ENCODE results near the gene KCNJ10. TPM values are rescaled to one million over a fixed set of nuclear protein-coding genes. Genes with fewer than 3 reads are reported as not detected.

KCNJ10 gene
- total and polyA plus RNA-seq, 2 of the 13 experiments (the other 11 are each of a cell fraction or from before 2014, with no cell fraction given) = 4.4 to 10.3 TPM

GRCh38 chr1:160101037-160101716 is 31.2 kb upstream of the KCNJ10 start (continued):
- TF ChIP-seq TFE3 (CRISPR knock-in tag; IDR thresholded peaks at IDR 0.05) = peak; percentile 40; the same call in 1 of the 2 replicates
- TF ChIP-seq ZFP91 (CRISPR knock-in tag; IDR thresholded peaks at IDR 0.05; ENCODE audit: borderline replicate concordance) = no peak; the same call in 1 of the 2 replicates
- TF ChIP-seq ELF4 (CRISPR knock-in tag; IDR thresholded peaks at IDR 0.05; ENCODE audit: borderline replicate concordance) = no peak
- no peak for TF ChIP-seq ZNF24 (IDR thresholded peaks at IDR 0.05)
- peak; percentile 61; the same call in 1 of the 2 replicates for TF ChIP-seq MYPOP (CRISPR knock-in tag; IDR thresholded peaks at IDR 0.05)
- no peak for TF ChIP-seq ZBTB39 (CRISPR knock-in tag; IDR thresholded peaks at IDR 0.05)
- no peak for TF ChIP-seq DPF2 (CRISPR knock-in tag; IDR thresholded peaks at IDR 0.05; ENCODE audit: borderline replicate concordance, low read depth)
- TF ChIP-seq ZNF263 (CRISPR knock-in tag; IDR thresholded peaks at IDR 0.05) = peak; percentile 45; the same call in 1 of the 2 replicates
- TF ChIP-seq FOXA1 (IDR thresholded peaks at IDR 0.05) = no peak
- no peak for TF ChIP-seq FOXA1 (CRISPR knock-in tag; IDR thresholded peaks at IDR 0.05)
- no peak for TF ChIP-seq CBFB (CRISPR knock-in tag; IDR thresholded peaks at IDR 0.05)
- no peak for TF ChIP-seq ATF7 (IDR thresholded peaks at IDR 0.05)
- no peak for TF ChIP-seq ATF7 (CRISPR knock-in tag; IDR thresholded peaks at IDR 0.05)
- no peak for TF ChIP-seq PHF5A (CRISPR knock-in tag; IDR thresholded peaks at IDR 0.05; ENCODE audit: low read depth, unreplicated experiment)
- no peak for TF ChIP-seq HNF4G (IDR thresholded peaks at IDR 0.05; ENCODE audit: borderline replicate concordance, low read depth, low read length)
- TF ChIP-seq HNF4G (CRISPR knock-in tag; IDR thresholded peaks at IDR 0.05; ENCODE audit: borderline replicate concordance, low read depth) = no peak
- TF ChIP-seq CREM (IDR thresholded peaks at IDR 0.05) = peak; percentile 20; the same call in 1 of the 2 replicates
- no peak for TF ChIP-seq CREM (CRISPR knock-in tag; IDR thresholded peaks at IDR 0.05)
- no peak for TF ChIP-seq MAZ (IDR thresholded peaks at IDR 0.05; ENCODE audit: borderline replicate concordance, low read depth, low read length)
- peak; percentile 31; the same call in 1 of the 2 replicates for TF ChIP-seq MAZ (CRISPR knock-in tag; IDR thresholded peaks at IDR 0.05; ENCODE audit: low read depth)
- TF ChIP-seq HINFP (CRISPR knock-in tag; IDR thresholded peaks at IDR 0.05; ENCODE audit: low read depth) = 0 out of 2 replicates have a peak, but pooled peaks have one; percentile 48
- TF ChIP-seq ZNF713 (CRISPR knock-in tag; IDR thresholded peaks at IDR 0.05) = no peak
- peak; percentile 53; the same call in 1 of the 2 replicates for TF ChIP-seq REPIN1 (CRISPR knock-in tag; IDR thresholded peaks at IDR 0.05; ENCODE audit: borderline replicate concordance, low read depth)
- no peak for TF ChIP-seq ZNF792 (CRISPR knock-in tag; IDR thresholded peaks at IDR 0.05)

All from HepG2 (cell line).